ENCODE results near the gene OR10A2. TPM values are rescaled to one million over a fixed set of nuclear protein-coding genes. Genes with fewer than 3 reads are reported as not detected.

OR10A2 gene
- total RNA-seq, 1 experiment from 2014 or later = not detected

- WGBS (ENCODE audit: extremely low coverage, insufficient read length, low lambda C conversion rate) = no CpG with 5 or more reads among the region's 2 CpGs
- Mint-ChIP-seq H3K4me3 (no peak overlapping the region), H3K36me3 (ENCODE audit: insufficient read depth in 1 of 3, low read depth in 3 of 3) (no peaks in the 10 kb centered on the region), H3K9me3 (peaks cover 2 to 7% of the 10 kb centered on the region in 2 experiments; a peak in 3 of 5 replicates), H3K27me3 (ENCODE audit: low read depth) (no peaks in the 10 kb centered on the region), H3K27ac (no peak overlapping the region), H3K4me1 (no peaks in the 10 kb centered on the region)
- TF ChIP-seq CTCF (conservative IDR thresholded peaks at IDR 0.05) = no peak
- no peaks in the 10 kb centered on the region for H3K23me2 ChIP-seq (ENCODE audit: insufficient read length, low read depth, low read length, poor library complexity, severe bottlenecking)
- no peak overlapping the region for H2BK15ac ChIP-seq (ENCODE audit: low read depth, low read length)
- H3K79me2 ChIP-seq (ENCODE audit: insufficient read depth, low read length) = no peaks in the 10 kb centered on the region
- H3K79me1 ChIP-seq (ENCODE audit: insufficient read depth, low read depth, low read length, poor library complexity, severe bottlenecking) = no peaks in the 10 kb centered on the region
- H3K27me3 ChIP-seq (ENCODE audit: insufficient read depth, low read length) = no peaks in the 10 kb centered on the region
- H3T11ph ChIP-seq (ENCODE audit: low read length) = no peak overlapping the region
- H3K4me2 ChIP-seq (ENCODE audit: insufficient read depth, insufficient read length, low read length) = no peak overlapping the region
- no peak overlapping the region for H2BK12ac ChIP-seq (ENCODE audit: insufficient read length, low read depth, low read length)
- H3K23ac ChIP-seq (ENCODE audit: insufficient read length, low read depth, low read length) = no peak overlapping the region
- H2BK5ac ChIP-seq (ENCODE audit: insufficient read length, low read length) = no peak overlapping the region
- DNase-seq = no peak
- no peak overlapping the region for H3K18ac ChIP-seq (ENCODE audit: insufficient read length, low read depth, low read length)
- H3K14ac ChIP-seq (ENCODE audit: insufficient read depth, low read length) = no peak overlapping the region
- H2BK20ac ChIP-seq (ENCODE audit: low read depth, low read length, poor library complexity, severe bottlenecking) = no peak overlapping the region
- no peak overlapping the region for H4K5ac ChIP-seq (ENCODE audit: insufficient read length, low read depth, low read length)
- no peaks in the 10 kb centered on the region for H4K20me1 ChIP-seq (ENCODE audit: control insufficient read depth, insufficient read depth, insufficient read length)
- no peak overlapping the region for H3K27ac ChIP-seq (ENCODE audit: insufficient read length, low read depth, low read length)
- no peaks in the 10 kb centered on the region for H3K9me3 ChIP-seq (ENCODE audit: control insufficient read depth, low read depth, low read length)
- no peak overlapping the region for H4K8ac ChIP-seq (replicated peaks; ENCODE audit: insufficient read length, low read depth, low read length)
- no peak overlapping the region for H3K56ac ChIP-seq (ENCODE audit: insufficient read length, low read depth, low read length)
- no peak overlapping the region for H2AFZ ChIP-seq (ENCODE audit: low read length)
- H3K4ac ChIP-seq (ENCODE audit: low read depth, low read length) = no peak overlapping the region
- H2BK120ac ChIP-seq (ENCODE audit: low read depth, low read length, poor library complexity, severe bottlenecking) = no peak overlapping the region
- H3K9ac ChIP-seq (ENCODE audit: extremely low read depth, insufficient read length, low read length) = no peak overlapping the region
- no peaks in the 10 kb centered on the region for H3K4me1 ChIP-seq (ENCODE audit: insufficient read depth, low read length)
- no peak overlapping the region for H4K91ac ChIP-seq (ENCODE audit: insufficient read length, low read depth, low read length)
- H2AK5ac ChIP-seq (ENCODE audit: insufficient read length, low read length) = no peak overlapping the region
Observed at GRCh38 chr11:6875761-6876160, 12.9 kb downstream of the OR10A2 start.
